Measurements from ENCODE around the gene SYT1.

DNA sequence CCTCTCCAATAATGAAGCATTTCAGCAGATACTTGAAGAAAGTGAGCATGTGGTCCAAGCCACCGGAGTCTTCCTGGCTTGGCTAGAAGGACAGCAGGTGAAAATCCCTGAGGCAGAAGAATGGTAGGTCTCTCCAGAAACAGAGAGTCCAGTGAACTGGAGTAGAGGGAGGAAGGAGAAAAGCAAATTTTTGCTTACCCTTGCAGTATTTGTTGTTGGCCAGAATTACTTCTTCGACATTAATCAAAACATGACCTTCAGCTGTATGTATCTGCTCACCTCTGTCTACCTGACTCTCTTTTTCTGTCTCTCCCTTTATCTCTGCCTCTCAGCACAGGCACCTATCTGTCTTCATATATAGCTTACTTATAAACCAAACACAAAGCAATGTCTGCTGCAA lies 208.9 kb downstream of the SYT1 start:
- no peak for TF ChIP-seq POLR2A (IDR thresholded peaks at IDR 0.05)
- no peak for TF ChIP-seq CTCF (IDR thresholded peaks at IDR 0.05)

All from uterus (tissue), 2 donors.